Measurements from ENCODE around the gene WDR74. TPM values are rescaled to one million over a fixed set of nuclear protein-coding genes. Genes with fewer than 3 reads are reported as not detected.

The WDR74 gene
- total and polyA plus RNA-seq, 2 of the 13 experiments (the other 11 are each of a cell fraction or from before 2014, with no cell fraction given), result 77.0 to 83.3 TPM

- no peak for TF ChIP-seq STAG1 (CRISPR knock-in tag; IDR thresholded peaks at IDR 0.05)
- TF ChIP-seq LRRFIP1 (CRISPR knock-in tag; conservative IDR thresholded peaks at IDR 0.05), result 0 out of 2 replicates have a peak, but pooled peaks have one; percentile 25
- TF ChIP-seq ZNF431 (CRISPR knock-in tag; IDR thresholded peaks at IDR 0.05; ENCODE audit: borderline replicate concordance, low read depth), result no peak
- TF ChIP-seq ZNF138 (CRISPR knock-in tag; IDR thresholded peaks at IDR 0.05; ENCODE audit: low read depth), result peak; percentile 88; the same call in 1 of the 2 replicates
- no peak for TF ChIP-seq ZNF432 (CRISPR knock-in tag; IDR thresholded peaks at IDR 0.05; ENCODE audit: borderline replicate concordance)
- 0 out of 2 replicates have a peak, but pooled peaks have one; percentile 31 for TF ChIP-seq ZNF839 (CRISPR knock-in tag; IDR thresholded peaks at IDR 0.05; ENCODE audit: borderline replicate concordance)
- no peak; the same call in 1 of the 2 replicates for TF ChIP-seq ZNF160 (CRISPR knock-in tag; IDR thresholded peaks at IDR 0.05)
- TF ChIP-seq TBX3 (IDR thresholded peaks at IDR 0.05; ENCODE audit: borderline replicate concordance), result no peak
- TF ChIP-seq JUNB (CRISPR knock-in tag; IDR thresholded peaks at IDR 0.05; ENCODE audit: borderline replicate concordance), result peak; percentile 47; the same call in 1 of the 2 replicates
- no peak; the same call in 1 of the 2 replicates for TF ChIP-seq ZSCAN21 (CRISPR knock-in tag; IDR thresholded peaks at IDR 0.05; ENCODE audit: borderline replicate concordance)
- peak; percentile 97 for TF ChIP-seq YY1 (IDR thresholded peaks at IDR 0.05; ENCODE audit: insufficient read depth, insufficient replicate concordance, low read depth, low read length)
- no peak; the same call in 1 of the 2 replicates for TF ChIP-seq CREBL2 (CRISPR knock-in tag; IDR thresholded peaks at IDR 0.05; ENCODE audit: borderline replicate concordance)
- TF ChIP-seq CHD2 (IDR thresholded peaks at IDR 0.05; ENCODE audit: low read depth, low read length), result no peak
- no peak for TF ChIP-seq HMG20A (CRISPR knock-in tag; IDR thresholded peaks at IDR 0.05; ENCODE audit: borderline replicate concordance)
- TF ChIP-seq ZNF256 (CRISPR knock-in tag; conservative IDR thresholded peaks at IDR 0.05), result 0 out of 2 replicates have a peak, but pooled peaks have one; percentile 23
- 0 out of 2 replicates have a peak, but pooled peaks have one; percentile 19 for TF ChIP-seq HOXD1 (CRISPR knock-in tag; IDR thresholded peaks at IDR 0.05)
- peak; percentile 86 for TF ChIP-seq ZNF280B (CRISPR knock-in tag; IDR thresholded peaks at IDR 0.05; ENCODE audit: borderline replicate concordance)
- no peak for TF ChIP-seq TEF (CRISPR knock-in tag; IDR thresholded peaks at IDR 0.05)
- peak; percentile 30; the same call in 1 of the 2 replicates for TF ChIP-seq RAD21 (CRISPR knock-in tag; IDR thresholded peaks at IDR 0.05)
- no peak; the same call in 1 of the 2 replicates for TF ChIP-seq ZSCAN5A (CRISPR knock-in tag; IDR thresholded peaks at IDR 0.05; ENCODE audit: borderline replicate concordance)
- TF ChIP-seq SPEN (CRISPR knock-in tag; IDR thresholded peaks at IDR 0.05; ENCODE audit: low read depth), result peak; percentile 94
Observed at GRCh38 chr11:62839050-62839945, at the start of gene WDR74 (continued).

Data from HepG2 (cell line).